ENCODE results near the gene CIP2A. TPM values are rescaled to one million over a fixed set of nuclear protein-coding genes. Genes with fewer than 3 reads are reported as not detected.

The CIP2A gene
- polyA plus RNA-seq, 1 donor from 2014 or later, result 29.3 TPM

DNA sequence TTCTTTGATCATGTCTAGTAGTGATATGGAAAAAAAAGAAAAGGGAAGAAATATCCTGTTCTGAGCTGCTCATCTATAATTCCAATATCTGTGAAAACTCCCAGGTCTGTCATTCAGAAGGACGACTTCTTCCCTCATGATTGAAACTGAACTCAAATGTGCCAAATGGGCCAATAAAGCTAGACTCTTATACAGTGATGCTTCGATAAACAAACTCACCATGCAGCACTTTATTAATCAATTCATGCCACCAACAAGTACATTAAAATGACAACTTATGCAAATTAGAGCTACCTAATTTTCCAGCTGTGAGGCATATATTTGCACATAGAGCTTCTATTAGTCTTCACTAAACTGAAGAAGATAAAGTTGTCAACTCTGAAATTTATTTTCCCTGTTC lies 63.3 kb downstream of the CIP2A start:
- H3K9ac ChIP-seq (ENCODE audit: low read length), result no peak overlapping the region
- H4K20me1 ChIP-seq (ENCODE audit: insufficient read depth), result no peaks in the 10 kb centered on the region
- H3K4me3 ChIP-seq (ENCODE audit: low read length), result no peak overlapping the region
- H2AFZ ChIP-seq (ENCODE audit: low read depth, low read length), result no peak overlapping the region
- TF ChIP-seq, protein P1, sequence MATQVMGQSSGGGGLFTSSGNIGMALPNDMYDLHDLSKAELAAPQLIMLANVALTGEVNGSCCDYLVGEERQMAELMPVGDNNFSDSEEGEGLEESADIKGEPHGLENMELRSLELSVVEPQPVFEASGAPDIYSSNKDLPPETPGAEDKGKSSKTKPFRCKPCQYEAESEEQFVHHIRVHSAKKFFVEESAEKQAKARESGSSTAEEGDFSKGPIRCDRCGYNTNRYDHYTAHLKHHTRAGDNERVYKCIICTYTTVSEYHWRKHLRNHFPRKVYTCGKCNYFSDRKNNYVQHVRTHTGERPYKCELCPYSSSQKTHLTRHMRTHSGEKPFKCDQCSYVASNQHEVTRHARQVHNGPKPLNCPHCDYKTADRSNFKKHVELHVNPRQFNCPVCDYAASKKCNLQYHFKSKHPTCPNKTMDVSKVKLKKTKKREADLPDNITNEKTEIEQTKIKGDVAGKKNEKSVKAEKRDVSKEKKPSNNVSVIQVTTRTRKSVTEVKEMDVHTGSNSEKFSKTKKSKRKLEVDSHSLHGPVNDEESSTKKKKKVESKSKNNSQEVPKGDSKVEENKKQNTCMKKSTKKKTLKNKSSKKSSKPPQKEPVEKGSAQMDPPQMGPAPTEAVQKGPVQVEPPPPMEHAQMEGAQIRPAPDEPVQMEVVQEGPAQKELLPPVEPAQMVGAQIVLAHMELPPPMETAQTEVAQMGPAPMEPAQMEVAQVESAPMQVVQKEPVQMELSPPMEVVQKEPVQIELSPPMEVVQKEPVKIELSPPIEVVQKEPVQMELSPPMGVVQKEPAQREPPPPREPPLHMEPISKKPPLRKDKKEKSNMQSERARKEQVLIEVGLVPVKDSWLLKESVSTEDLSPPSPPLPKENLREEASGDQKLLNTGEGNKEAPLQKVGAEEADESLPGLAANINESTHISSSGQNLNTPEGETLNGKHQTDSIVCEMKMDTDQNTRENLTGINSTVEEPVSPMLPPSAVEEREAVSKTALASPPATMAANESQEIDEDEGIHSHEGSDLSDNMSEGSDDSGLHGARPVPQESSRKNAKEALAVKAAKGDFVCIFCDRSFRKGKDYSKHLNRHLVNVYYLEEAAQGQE (IDR thresholded peaks at IDR 0.05; ENCODE audit: borderline replicate concordance), result no peak
- TF ChIP-seq RAD21 (conservative IDR thresholded peaks at IDR 0.05) (no peak), SMC3 (conservative IDR thresholded peaks at IDR 0.05; ENCODE audit: poor library complexity) (no peak), MXI1 (conservative IDR thresholded peaks at IDR 0.05; ENCODE audit: poor library complexity, severe bottlenecking) (no peak), POLR2AphosphoS5 (IDR thresholded peaks at IDR 0.05) (no peak), TAF1 (IDR thresholded peaks at IDR 0.05; ENCODE audit: low read depth) (no peak), EZH2 (IDR thresholded peaks at IDR 0.05; ENCODE audit: borderline replicate concordance, insufficient read depth, low read length, poor library complexity, severe bottlenecking) (no peak), EP300 (conservative IDR thresholded peaks at IDR 0.05; ENCODE audit: poor library complexity, severe bottlenecking) (no peak)
- TF ChIP-seq, protein P2, sequence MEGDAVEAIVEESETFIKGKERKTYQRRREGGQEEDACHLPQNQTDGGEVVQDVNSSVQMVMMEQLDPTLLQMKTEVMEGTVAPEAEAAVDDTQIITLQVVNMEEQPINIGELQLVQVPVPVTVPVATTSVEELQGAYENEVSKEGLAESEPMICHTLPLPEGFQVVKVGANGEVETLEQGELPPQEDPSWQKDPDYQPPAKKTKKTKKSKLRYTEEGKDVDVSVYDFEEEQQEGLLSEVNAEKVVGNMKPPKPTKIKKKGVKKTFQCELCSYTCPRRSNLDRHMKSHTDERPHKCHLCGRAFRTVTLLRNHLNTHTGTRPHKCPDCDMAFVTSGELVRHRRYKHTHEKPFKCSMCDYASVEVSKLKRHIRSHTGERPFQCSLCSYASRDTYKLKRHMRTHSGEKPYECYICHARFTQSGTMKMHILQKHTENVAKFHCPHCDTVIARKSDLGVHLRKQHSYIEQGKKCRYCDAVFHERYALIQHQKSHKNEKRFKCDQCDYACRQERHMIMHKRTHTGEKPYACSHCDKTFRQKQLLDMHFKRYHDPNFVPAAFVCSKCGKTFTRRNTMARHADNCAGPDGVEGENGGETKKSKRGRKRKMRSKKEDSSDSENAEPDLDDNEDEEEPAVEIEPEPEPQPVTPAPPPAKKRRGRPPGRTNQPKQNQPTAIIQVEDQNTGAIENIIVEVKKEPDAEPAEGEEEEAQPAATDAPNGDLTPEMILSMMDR (IDR thresholded peaks at IDR 0.05; ENCODE audit: poor library complexity, severe bottlenecking), result no peak
- H3K4me2 ChIP-seq (ENCODE audit: low read length), result no peak overlapping the region
- no peaks in the 10 kb centered on the region for H3K79me2 ChIP-seq (replicated peaks; ENCODE audit: insufficient read depth, low read length)
- no peak overlapping the region for H3K27ac ChIP-seq (ENCODE audit: low read length)
- no peaks in the 10 kb centered on the region for H3K36me3 ChIP-seq (ENCODE audit: insufficient read depth, low read length)
- no peaks in the 10 kb centered on the region for H3K27me3 ChIP-seq (ENCODE audit: insufficient read depth, low read depth, low read length)
- H3F3A ChIP-seq (ENCODE audit: insufficient read depth, low read length, poor library complexity, severe bottlenecking), result no peaks in the 10 kb centered on the region
- H3K9me3 ChIP-seq (ENCODE audit: low read length), result no peaks in the 10 kb centered on the region
- no peaks in the 10 kb centered on the region for H3K9me2 ChIP-seq (ENCODE audit: insufficient read depth, low read length)

DNA sequence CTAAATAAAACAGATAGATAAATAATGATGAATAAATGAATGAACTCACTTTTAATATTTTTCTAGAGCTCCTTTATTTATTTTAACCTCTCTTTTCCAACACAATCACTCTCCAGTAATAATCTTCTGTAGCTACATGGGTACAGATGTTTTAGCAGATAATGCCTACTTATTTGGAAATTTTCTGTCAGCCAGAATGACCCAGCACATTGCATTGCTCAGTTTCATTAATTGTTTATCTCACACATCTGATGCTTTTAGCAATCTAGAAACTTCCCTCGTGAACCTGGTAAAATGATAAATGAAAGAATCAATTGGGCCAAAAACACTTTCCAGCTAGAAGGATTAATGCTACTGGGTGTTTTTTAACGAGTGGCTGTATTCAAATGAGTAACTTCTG lies 64.0 kb downstream of the CIP2A start:
- no peaks in the 10 kb centered on the region for H3K9me3 ChIP-seq (ENCODE audit: low read length)
- no peaks in the 10 kb centered on the region for H3K79me2 ChIP-seq (replicated peaks; ENCODE audit: insufficient read depth, low read length)
- no peaks in the 10 kb centered on the region for H4K20me1 ChIP-seq (ENCODE audit: insufficient read depth)
- H3K9me2 ChIP-seq (ENCODE audit: insufficient read depth, low read length), result no peaks in the 10 kb centered on the region
- no peaks in the 10 kb centered on the region for H3K27me3 ChIP-seq (ENCODE audit: insufficient read depth, low read depth, low read length)
- TF ChIP-seq, protein P1 (IDR thresholded peaks at IDR 0.05; ENCODE audit: borderline replicate concordance), result no peak
- no peak for TF ChIP-seq MXI1 (conservative IDR thresholded peaks at IDR 0.05; ENCODE audit: poor library complexity, severe bottlenecking)
- TF ChIP-seq EP300 (conservative IDR thresholded peaks at IDR 0.05; ENCODE audit: poor library complexity, severe bottlenecking), result no peak
- TF ChIP-seq RAD21 (conservative IDR thresholded peaks at IDR 0.05), result no peak
- no peak for TF ChIP-seq POLR2AphosphoS5 (IDR thresholded peaks at IDR 0.05)
- TF ChIP-seq TAF1 (IDR thresholded peaks at IDR 0.05; ENCODE audit: low read depth), result no peak
- no peak for TF ChIP-seq SMC3 (conservative IDR thresholded peaks at IDR 0.05; ENCODE audit: poor library complexity)
- TF ChIP-seq, protein P2 (IDR thresholded peaks at IDR 0.05; ENCODE audit: poor library complexity, severe bottlenecking), result no peak
- no peak for TF ChIP-seq EZH2 (IDR thresholded peaks at IDR 0.05; ENCODE audit: borderline replicate concordance, insufficient read depth, low read length, poor library complexity, severe bottlenecking)
- H3K4me3 ChIP-seq (ENCODE audit: low read length), result no peak overlapping the region
- no peak overlapping the region for H3K4me2 ChIP-seq (ENCODE audit: low read length)
- H3K27ac ChIP-seq (ENCODE audit: low read length), result no peak overlapping the region
- no peak overlapping the region for H3K9ac ChIP-seq (ENCODE audit: low read length)
- no peaks in the 10 kb centered on the region for H3F3A ChIP-seq (ENCODE audit: insufficient read depth, low read length, poor library complexity, severe bottlenecking)
- H3K36me3 ChIP-seq (ENCODE audit: insufficient read depth, low read length), result no peaks in the 10 kb centered on the region
- no peak overlapping the region for H2AFZ ChIP-seq (ENCODE audit: low read depth, low read length)
